HG03575 (cell line): Measurements from ENCODE around the gene MED26.
"Not testable (repeated sequence)": the region's sequence is repeated elsewhere in the genome, so short reads cannot be mapped to it uniquely, and the experiment has no call there.

Experiments used
- ATAC-seq: cut with Tn5 transposase; IDR thresholded peaks from one replicate; pipeline ENCODE4 v1.9.1; 2021; ENCODE audit not compliant: unreplicated experiment, insufficient number of reproducible peaks, low FRiP score; ENCODE audit errors: extremely low read depth

MED26 gene

GRCh38 chr19:16652854-16653253 is 24.9 kb upstream of the MED26 start:
- ATAC-seq: no peak

GRCh38 chr19:16651421-16652188 is 23.6 kb upstream of the MED26 start:
- not testable (repeated sequence) for ATAC-seq

DNA sequence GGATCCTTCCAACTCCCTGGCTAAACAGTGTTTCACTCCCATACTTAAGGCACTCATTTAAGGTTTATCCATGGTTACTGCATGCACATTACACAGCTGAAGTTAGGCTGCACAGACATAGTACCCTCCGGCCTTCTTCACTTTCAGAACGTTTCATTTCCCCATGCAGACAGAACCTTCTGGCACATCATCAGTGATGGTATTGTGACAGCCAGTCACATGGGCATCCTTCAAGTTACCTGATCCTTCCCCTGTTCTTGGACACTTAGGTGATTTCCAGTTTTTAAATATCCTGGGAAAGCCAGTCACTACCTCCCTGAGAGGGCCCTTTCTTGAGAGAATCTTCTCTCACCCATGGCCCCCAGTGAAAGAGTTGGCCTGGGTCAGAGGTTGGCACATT is 22.8 kb upstream of the MED26 start:
- no peak for ATAC-seq

DNA sequence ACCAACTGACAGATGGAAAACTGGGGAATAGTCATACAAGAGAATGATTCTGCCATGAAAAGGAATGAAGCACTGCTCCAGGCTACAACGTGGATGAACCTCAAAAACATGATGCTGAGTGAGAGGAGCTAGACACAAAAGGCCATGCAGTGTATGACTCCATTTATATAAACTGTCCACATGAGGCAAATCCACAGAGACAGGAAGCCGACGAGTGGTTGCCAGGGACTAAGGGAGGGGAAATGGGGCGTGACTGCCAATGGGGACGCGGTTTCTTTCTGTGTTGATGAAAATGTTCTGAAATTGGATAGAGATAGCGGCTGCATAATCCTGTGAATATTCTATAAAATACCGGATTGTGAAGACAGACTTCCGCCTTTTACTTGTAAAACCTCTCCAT is 21.7 kb upstream of the MED26 start:
- ATAC-seq: no peak

DNA sequence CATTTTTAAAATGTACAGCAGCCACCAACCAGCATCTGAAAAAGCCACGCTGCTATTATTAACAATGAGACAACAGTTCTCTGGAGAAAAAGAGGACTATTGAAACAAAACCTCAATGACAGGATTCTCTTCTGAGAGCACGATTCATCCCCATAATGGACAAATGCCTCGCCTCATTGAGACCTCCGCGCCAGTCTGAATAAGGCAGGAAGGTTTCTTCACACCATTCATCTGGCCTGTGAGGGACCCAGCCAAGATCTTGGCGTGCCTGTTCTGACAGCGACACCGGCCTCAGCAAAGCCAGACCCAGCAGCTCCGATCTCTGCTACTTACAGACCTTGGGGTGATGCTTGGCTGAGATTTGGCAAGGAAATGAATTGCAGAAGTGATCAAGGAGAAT is 17.1 kb upstream of the MED26 start:
- ATAC-seq: no peak

DNA sequence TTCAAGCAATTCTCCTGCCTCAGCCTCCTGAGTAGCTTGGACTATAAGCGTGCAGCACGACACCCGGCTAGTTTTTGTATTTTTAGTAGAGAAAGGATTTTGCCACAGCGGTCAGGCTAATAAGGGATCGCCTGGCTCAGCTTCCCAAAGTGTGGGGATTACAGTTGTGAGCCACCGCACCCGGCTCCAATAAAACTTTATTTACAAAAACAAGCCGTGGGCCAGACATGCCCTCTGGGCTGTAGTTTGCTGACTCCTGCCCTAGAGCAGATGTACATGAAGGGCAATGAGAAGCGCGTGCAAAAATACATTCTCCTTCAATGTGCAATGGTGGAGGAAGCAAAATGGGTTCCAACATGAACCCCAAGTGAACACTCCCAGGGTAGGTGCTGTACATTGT is 13.7 kb upstream of the MED26 start:
- ATAC-seq: no peak

DNA sequence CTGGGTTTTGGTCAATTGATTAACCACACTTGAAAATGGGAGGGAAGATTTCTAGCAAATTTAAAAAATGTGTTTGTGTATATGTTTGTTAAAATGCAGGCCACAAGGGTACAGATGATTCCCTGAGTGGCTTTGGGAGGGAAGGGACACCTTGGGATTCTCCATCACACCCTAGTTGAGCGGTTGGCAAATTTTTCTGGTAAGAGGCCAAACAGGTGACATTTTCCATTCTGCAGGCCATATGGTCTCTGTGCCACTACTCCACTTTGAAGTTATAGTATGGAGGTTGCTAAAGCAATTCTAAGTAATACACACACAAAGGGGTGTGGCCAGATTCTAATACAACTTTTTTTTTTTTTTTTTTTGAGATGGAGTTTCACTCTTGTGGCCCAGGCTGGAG is 12.9 kb upstream of the MED26 start:
- no peak for ATAC-seq

DNA sequence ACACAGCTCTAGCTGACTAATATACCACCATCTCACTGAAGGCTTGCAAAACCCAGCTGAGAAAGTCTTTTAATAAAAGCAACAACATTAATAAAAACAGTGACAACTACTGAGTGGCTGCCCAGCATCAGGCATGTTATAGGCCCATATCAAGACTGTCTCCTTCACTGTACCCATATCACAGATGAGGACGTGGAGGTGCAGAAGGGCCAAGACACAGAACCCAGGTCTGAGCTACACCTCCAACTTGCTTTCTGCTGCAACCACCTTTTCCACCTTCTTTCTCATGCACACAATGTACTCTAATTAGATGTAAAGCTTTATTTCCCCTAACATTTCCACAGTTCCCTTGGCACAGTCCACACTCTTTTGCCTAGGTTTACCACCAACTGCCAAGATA is 10.7 kb upstream of the MED26 start:
- ATAC-seq: no peak

GRCh38 chr19:16637535-16637934 is 9.5 kb upstream of the MED26 start:
- ATAC-seq: no peak

DNA sequence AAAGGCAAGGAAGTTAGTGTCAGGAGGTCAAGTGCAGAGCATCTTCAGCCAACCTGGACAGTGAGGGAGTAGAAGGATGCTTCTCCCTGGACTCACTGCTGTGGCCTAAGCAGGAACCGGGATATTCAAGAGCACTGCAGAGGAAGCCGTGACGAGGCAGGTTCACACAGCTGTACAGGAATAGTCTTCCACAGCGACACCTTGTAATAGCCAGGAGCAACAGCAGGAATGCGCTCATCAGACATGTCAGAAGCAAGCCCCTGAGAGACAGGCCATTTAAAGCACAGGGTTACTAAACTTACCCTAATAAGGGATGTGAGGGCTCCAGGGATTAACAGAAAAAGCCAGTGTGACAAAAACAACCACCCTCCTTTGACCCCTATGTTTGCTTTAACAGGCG is 3.5 kb upstream of the MED26 start:
- no peak for ATAC-seq

GRCh38 chr19:16628984-16629691 is 1.1 kb upstream of the MED26 start:
- no peak for ATAC-seq

- ATAC-seq: no peak
Observed at GRCh38 chr19:16627928-16628182, 149 bp downstream of the MED26 start.

DNA sequence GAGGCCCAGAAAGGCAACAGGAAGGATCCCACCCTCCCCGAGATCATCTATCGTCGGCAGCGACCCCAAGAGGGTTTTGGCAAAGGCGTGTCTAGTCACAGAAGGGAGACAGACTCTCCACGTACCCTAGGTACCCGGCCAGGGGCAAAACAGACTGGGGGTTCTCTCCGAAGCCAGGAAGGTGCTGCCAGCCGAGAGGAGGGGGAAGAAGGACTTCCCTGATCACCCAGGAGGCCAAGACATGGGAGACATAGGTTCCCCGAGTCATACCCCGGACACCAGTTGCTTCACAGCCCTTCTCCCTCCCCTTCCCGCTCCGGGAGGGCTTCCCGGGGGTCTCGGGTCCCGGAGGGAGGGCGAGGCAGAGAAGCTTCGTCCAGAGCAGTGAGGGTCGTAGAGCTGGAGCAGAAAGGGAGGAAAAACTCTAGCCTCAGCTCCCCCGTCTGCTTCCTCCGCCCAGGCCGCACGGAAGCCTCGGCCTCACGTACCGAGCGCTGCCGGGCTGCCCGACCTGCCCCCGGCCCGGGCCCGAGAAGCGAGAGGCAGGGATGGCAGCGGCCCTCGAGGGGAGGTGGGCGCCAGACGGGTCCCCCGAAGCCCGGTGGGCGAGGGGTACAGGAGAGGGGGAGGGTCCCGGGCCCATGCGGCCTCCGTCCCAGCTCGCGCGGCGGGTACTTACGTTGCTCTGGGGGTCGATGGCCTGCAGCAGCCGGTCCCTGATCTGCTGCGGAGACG is 644 bp downstream of the MED26 start:
- ATAC-seq: no peak

DNA sequence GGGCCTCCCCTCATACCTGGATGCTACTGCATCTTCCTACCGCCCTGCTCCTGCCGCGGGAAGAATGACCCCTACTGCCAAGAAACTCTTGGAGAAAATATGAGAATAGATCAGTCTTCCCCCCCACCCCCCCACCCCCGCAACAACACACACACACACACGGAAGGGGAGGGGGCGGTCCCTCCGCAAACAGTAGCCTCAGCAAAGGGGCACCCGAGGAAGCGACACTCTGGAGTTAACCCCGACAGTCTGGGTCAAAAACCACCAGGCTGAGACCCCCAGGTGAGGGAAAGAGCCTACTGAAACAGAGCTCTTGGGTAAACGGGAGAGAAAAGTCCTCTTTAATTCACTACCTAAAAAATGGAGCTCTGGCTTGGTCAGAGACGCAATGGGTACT is 1.2 kb downstream of the MED26 start:
- ATAC-seq: no peak

- no peak for ATAC-seq
Observed at GRCh38 chr19:16625163-16625958, 2.6 kb downstream of the MED26 start.

DNA sequence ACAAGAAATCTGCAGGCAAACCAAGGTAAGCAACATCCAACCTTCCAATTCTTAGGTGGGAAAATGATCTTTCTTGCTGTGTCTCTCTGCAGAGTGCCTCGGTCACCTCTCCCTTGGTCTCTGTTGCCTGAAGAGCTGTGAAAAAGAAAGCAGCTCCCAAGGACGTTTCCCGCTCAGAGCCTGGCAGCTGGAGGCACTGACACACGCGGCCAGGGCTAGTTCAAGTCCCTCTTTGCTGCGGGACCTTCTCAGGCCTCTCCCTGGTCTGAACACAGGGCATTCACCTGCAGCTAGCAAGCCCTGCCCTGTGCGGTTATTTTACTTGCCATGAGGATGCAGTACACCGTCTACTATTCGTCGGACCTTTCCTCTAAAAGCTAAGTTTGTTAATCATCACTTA is 3.8 kb downstream of the MED26 start:
- no peak for ATAC-seq

GRCh38 chr19:16623576-16623975 is 4.4 kb downstream of the MED26 start:
- no peak for ATAC-seq

- no peak for ATAC-seq
Observed at GRCh38 chr19:16623066-16623465, 4.9 kb downstream of the MED26 start.

GRCh38 chr19:16621165-16621800 is 6.7 kb downstream of the MED26 start:
- ATAC-seq: no peak
